Natural killer cell treated with Interleukin-12 subunit alpha and Interleukin-12 subunit beta and Interleukin-15 and Interleukin-18, amount 100 ng/mL, for 72 hours (primary cell): ENCODE results near the gene ZNF473. TPM values are rescaled to one million over a fixed set of nuclear protein-coding genes. Genes with fewer than 3 reads are reported as not detected.

Experiments
- ATAC-seq, 2 donors: fragments of 150-1000 bp; cut with Tn5 transposase in 1 of 2; sonication (Bioruptor Pico), chemical (Tn5 transposase) in 1 of 2; 2 replicates each; pipeline ENCODE4 v1.10.0; 2021
- DNase-seq: peaks from one replicate; pipeline ENCODE4 v3.0.0; 2022; ENCODE audit warnings: low spot score
- H3K27ac Mint-ChIP-seq, 2 donors: 1 replicate in 1 of 2; 2 replicates in 1 of 2; pipeline ENCODE4 v1.8.0; 2022; ENCODE audit warnings: mixed read lengths in 2 of 2, mild to moderate bottlenecking in 1 of 2, moderate library complexity in 1 of 2
- H3K27me3 Mint-ChIP-seq, 2 donors: 1 replicate in 1 of 2; 2 replicates in 1 of 2; pipeline ENCODE4 v1.8.0; 2022; ENCODE audit warnings: mixed read lengths in 2 of 2
- H3K36me3 Mint-ChIP-seq: one replicate; pipeline ENCODE4 v1.8.0; 2022; ENCODE audit warnings: mixed read lengths
- H3K4me1 Mint-ChIP-seq, 2 donors: 1 replicate in 1 of 2; 2 replicates in 1 of 2; pipeline ENCODE4 v1.8.0; 2022; ENCODE audit warnings: low read depth in 2 of 2, mixed read lengths in 2 of 2, mild to moderate bottlenecking in 1 of 2
- H3K4me3 Mint-ChIP-seq: one replicate; pipeline ENCODE4 v1.8.0; 2022; ENCODE audit warnings: mixed read lengths
- H3K9me3 Mint-ChIP-seq: 2 replicates; pipeline ENCODE4 v1.8.0; 2022; ENCODE audit warnings: mixed read lengths
- total RNA-seq, 2 donors: library from RNA; stranded (reverse); gene quantifications; one replicate each; pipeline ENCODE4 v1.2.3, GENCODE V29; 2022

Gene ZNF473
- total RNA-seq = 10 to 100 TPM in 1 of 2 donors, 1 to 10 TPM in 1; 6.2 to 10.3 TPM

GRCh38 chr19:50025794-50026549, at the start of gene ZNF473:
ZNF473 (plus strand) TSS chr19:50026005; CDS start chr19:50031083, 5,078 bp downstream.
- peak; percentile 88 to 89 for ATAC-seq
- DNase-seq = peak; percentile 96

GRCh38 chr19:49976496-49976895, 49.3 kb upstream of the ZNF473 start:
- H3K27me3 Mint-ChIP-seq = no peaks in the 10 kb centered on the region

More at GRCh38 chr19:50025794-50026549, at the start of gene ZNF473:
- H3K27me3 Mint-ChIP-seq = no peaks in the 10 kb centered on the region
- peak within 1 kb of the TSS; percentile 94 for H3K4me3 Mint-ChIP-seq
- no peaks in the 10 kb centered on the region for H3K9me3 Mint-ChIP-seq
- peaks cover 7% of the 10 kb centered on the region for H3K36me3 Mint-ChIP-seq
- peaks cover 29 to 37% of the 10 kb centered on the region in 2 donors for H3K4me1 Mint-ChIP-seq
- H3K27ac Mint-ChIP-seq = peak within 1 kb of the TSS; percentile 97 to 99

GRCh38 chr19:49977076-49977475, 48.7 kb upstream of the ZNF473 start:
- Mint-ChIP-seq H3K9me3 (no peaks in the 10 kb centered on the region), H3K27ac (no peak overlapping the region), H3K4me3 (no peak overlapping the region), H3K4me1 (peaks cover 0 to 15% of the 10 kb centered on the region in 2 donors), H3K27me3 (no peaks in the 10 kb centered on the region), H3K36me3 (peaks cover 4% of the 10 kb centered on the region)
- DNase-seq (no peak), ATAC-seq (no peak)

More at GRCh38 chr19:49976496-49976895, 49.3 kb upstream of the ZNF473 start:
- peaks cover 4% of the 10 kb centered on the region for H3K36me3 Mint-ChIP-seq
- ATAC-seq (no peak), DNase-seq (no peak)
- H3K4me1 Mint-ChIP-seq = peaks cover 0 to 15% of the 10 kb centered on the region in 2 donors
- H3K4me3 Mint-ChIP-seq = no peak overlapping the region
- no peaks in the 10 kb centered on the region for H3K9me3 Mint-ChIP-seq
- no peak overlapping the region for H3K27ac Mint-ChIP-seq

- no peaks in the 10 kb centered on the region for H3K27me3 Mint-ChIP-seq
- ATAC-seq (no peak), DNase-seq (no peak)
- peaks cover 0 to 15% of the 10 kb centered on the region in 2 donors for H3K4me1 Mint-ChIP-seq
- H3K36me3 Mint-ChIP-seq = peaks cover 4% of the 10 kb centered on the region
- no peak overlapping the region for H3K27ac Mint-ChIP-seq
- H3K9me3 Mint-ChIP-seq = no peaks in the 10 kb centered on the region
- H3K4me3 Mint-ChIP-seq = no peak overlapping the region
These were observed 47.9 kb upstream of the ZNF473 start for GRCh38 chr19:49977881-49978280.

- no peak for ATAC-seq
- H3K27ac Mint-ChIP-seq = no peak overlapping the region
- DNase-seq = no peak
- H3K4me3 Mint-ChIP-seq = no peak overlapping the region
- H3K4me1 Mint-ChIP-seq = peaks cover 0 to 13% of the 10 kb centered on the region in 2 donors
- H3K9me3 Mint-ChIP-seq = no peaks in the 10 kb centered on the region
- H3K27me3 Mint-ChIP-seq = no peaks in the 10 kb centered on the region
- peaks cover 4% of the 10 kb centered on the region for H3K36me3 Mint-ChIP-seq
These were observed 47.5 kb upstream of the ZNF473 start for GRCh38 chr19:49978324-49978723.

- ATAC-seq (no peak), DNase-seq (no peak)
- H3K4me1 Mint-ChIP-seq = peaks cover 0 to 9% of the 10 kb centered on the region in 2 donors
- H3K36me3 Mint-ChIP-seq = no peaks in the 10 kb centered on the region
- no peak overlapping the region for H3K27ac Mint-ChIP-seq
- H3K9me3 Mint-ChIP-seq = no peaks in the 10 kb centered on the region
- H3K4me3 Mint-ChIP-seq = no peak overlapping the region
- no peaks in the 10 kb centered on the region for H3K27me3 Mint-ChIP-seq
These were observed 43.9 kb upstream of the ZNF473 start for GRCh38 chr19:49981603-49982593.

GRCh38 chr19:49983645-49984229, 42.1 kb upstream of the ZNF473 start:
- Mint-ChIP-seq H3K36me3 (peaks cover 5% of the 10 kb centered on the region), H3K27me3 (no peaks in the 10 kb centered on the region), H3K27ac (no peak overlapping the region), H3K9me3 (no peaks in the 10 kb centered on the region), H3K4me3 (no peak overlapping the region), H3K4me1 (peaks cover 6 to 18% of the 10 kb centered on the region in 2 donors)
- DNase-seq (peak; percentile 79), ATAC-seq (peak; percentile 72 to 73)

- no peak for DNase-seq
- no peak overlapping the region for H3K27ac Mint-ChIP-seq
- ATAC-seq = no peak
- no peak overlapping the region for H3K4me3 Mint-ChIP-seq
- H3K4me1 Mint-ChIP-seq = peaks cover 6 to 18% of the 10 kb centered on the region in 2 donors
- no peaks in the 10 kb centered on the region for H3K9me3 Mint-ChIP-seq
- H3K36me3 Mint-ChIP-seq = peaks cover 6% of the 10 kb centered on the region
- H3K27me3 Mint-ChIP-seq = no peaks in the 10 kb centered on the region
These were observed 41.3 kb upstream of the ZNF473 start for GRCh38 chr19:49984491-49984890.

GRCh38 chr19:49985871-49986270, 39.9 kb upstream of the ZNF473 start:
- no peaks in the 10 kb centered on the region for H3K9me3 Mint-ChIP-seq
- peaks cover 6 to 18% of the 10 kb centered on the region in 2 donors for H3K4me1 Mint-ChIP-seq
- no peak overlapping the region for H3K27ac Mint-ChIP-seq
- no peak for ATAC-seq
- no peak for DNase-seq
- no peaks in the 10 kb centered on the region for H3K27me3 Mint-ChIP-seq
- H3K4me3 Mint-ChIP-seq = no peak overlapping the region
- H3K36me3 Mint-ChIP-seq = peaks cover 6% of the 10 kb centered on the region

GRCh38 chr19:49986354-49986753, 39.5 kb upstream of the ZNF473 start:
- no peak for DNase-seq
- H3K4me1 Mint-ChIP-seq = peaks cover 6 to 18% of the 10 kb centered on the region in 2 donors
- H3K9me3 Mint-ChIP-seq = no peaks in the 10 kb centered on the region
- ATAC-seq = no peak
- peaks cover 9% of the 10 kb centered on the region for H3K36me3 Mint-ChIP-seq
- H3K27ac Mint-ChIP-seq = no peak overlapping the region
- no peak overlapping the region for H3K4me3 Mint-ChIP-seq
- H3K27me3 Mint-ChIP-seq = no peaks in the 10 kb centered on the region

GRCh38 chr19:49987159-49987698, 38.6 kb upstream of the ZNF473 start:
- no peak overlapping the region for H3K27ac Mint-ChIP-seq
- peaks cover 10% of the 10 kb centered on the region for H3K36me3 Mint-ChIP-seq
- peak; percentile 67 for DNase-seq
- peaks cover 6 to 18% of the 10 kb centered on the region in 2 donors for H3K4me1 Mint-ChIP-seq
- no peaks in the 10 kb centered on the region for H3K27me3 Mint-ChIP-seq
- peak; percentile 70 to 83 for ATAC-seq
- no peaks in the 10 kb centered on the region for H3K9me3 Mint-ChIP-seq
- H3K4me3 Mint-ChIP-seq = no peak overlapping the region

GRCh38 chr19:49988007-49988406, 37.8 kb upstream of the ZNF473 start:
- Mint-ChIP-seq H3K4me1 (peaks cover 6 to 18% of the 10 kb centered on the region in 2 donors), H3K9me3 (no peaks in the 10 kb centered on the region), H3K27ac (no peak overlapping the region), H3K27me3 (no peaks in the 10 kb centered on the region), H3K4me3 (no peak overlapping the region), H3K36me3 (peaks cover 10% of the 10 kb centered on the region)
- ATAC-seq = no peak
- no peak for DNase-seq

- ATAC-seq (no peak), DNase-seq (no peak)
- no peak overlapping the region for H3K27ac Mint-ChIP-seq
These were observed 37.4 kb upstream of the ZNF473 start for GRCh38 chr19:49988433-49988832.

More at GRCh38 chr19:49988433-49988832, 37.4 kb upstream of the ZNF473 start:
- Mint-ChIP-seq H3K27me3 (no peaks in the 10 kb centered on the region), H3K36me3 (peaks cover 10% of the 10 kb centered on the region), H3K4me1 (peaks cover 6 to 18% of the 10 kb centered on the region in 2 donors), H3K4me3 (no peak overlapping the region), H3K9me3 (no peaks in the 10 kb centered on the region)
